WTC11 (cell line): ENCODE measurements around the gene IL13RA2.

Experiments
- CTCF ChIP-seq: fragments of 200-600 bp; IDR thresholded peaks from 2 replicates; pipeline ENCODE4 v1.8.0; 2022; ENCODE audit warnings: antibody characterized with exemption
- IRF2 ChIP-seq: sonication (generic); formaldehyde crosslinking; IDR thresholded peaks from 2 replicates; pipeline ENCODE4 v1.8.0; 2022; ENCODE audit warnings: low read depth, missing genetic modification reagents, borderline replicate concordance
- JUN ChIP-seq: sonication (generic); formaldehyde crosslinking; IDR thresholded peaks from 2 replicates; pipeline ENCODE4 v1.8.0; 2023; ENCODE audit warnings: mild to moderate bottlenecking, missing genetic modification reagents
- ZNF263 ChIP-seq: sonication (generic); formaldehyde crosslinking; IDR thresholded peaks from 2 replicates; pipeline ENCODE4 v1.8.1; 2022; ENCODE audit warnings: low read depth, mild to moderate bottlenecking, moderate library complexity, missing genetic modification reagents
- TF ChIP-seq, protein P1 (sequence below): sonication (generic); formaldehyde crosslinking; conservative IDR thresholded peaks from 2 replicates; pipeline ENCODE4 v1.8.1; 2022; ENCODE audit warnings: mild to moderate bottlenecking, missing genetic modification reagents
- TF ChIP-seq, protein P2 (sequence below): sonication (generic); formaldehyde crosslinking; IDR thresholded peaks from 2 replicates; pipeline ENCODE4 v1.8.0; 2022; ENCODE audit warnings: mild to moderate bottlenecking, missing genetic modification reagents

DNA sequence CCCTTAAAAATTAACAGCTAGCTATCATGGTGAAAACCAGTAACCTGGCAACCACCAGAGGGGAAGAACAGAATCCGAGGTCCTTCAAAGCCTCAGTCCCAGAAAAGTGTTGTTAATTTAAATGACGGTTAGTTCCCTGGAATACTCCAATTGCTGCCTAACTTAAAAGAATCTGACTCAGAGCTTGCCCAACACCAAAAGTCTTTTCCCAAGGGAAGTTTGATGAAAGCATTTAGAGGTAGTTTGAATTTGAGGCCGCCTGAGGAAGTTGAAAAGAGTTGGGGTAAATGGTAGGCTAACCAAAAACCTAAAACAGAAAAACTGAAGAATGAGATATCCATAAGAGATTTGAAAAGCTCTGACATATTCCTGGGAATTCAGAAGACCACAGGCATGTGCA lies 46.6 kb downstream of the IL13RA2 start:
- TF ChIP-seq CTCF: no peak
- no peak for TF ChIP-seq IRF2
- TF ChIP-seq, protein P1, sequence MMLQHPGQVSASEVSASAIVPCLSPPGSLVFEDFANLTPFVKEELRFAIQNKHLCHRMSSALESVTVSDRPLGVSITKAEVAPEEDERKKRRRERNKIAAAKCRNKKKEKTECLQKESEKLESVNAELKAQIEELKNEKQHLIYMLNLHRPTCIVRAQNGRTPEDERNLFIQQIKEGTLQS (CRISPR knock-in tag): no peak
- TF ChIP-seq, protein P2, sequence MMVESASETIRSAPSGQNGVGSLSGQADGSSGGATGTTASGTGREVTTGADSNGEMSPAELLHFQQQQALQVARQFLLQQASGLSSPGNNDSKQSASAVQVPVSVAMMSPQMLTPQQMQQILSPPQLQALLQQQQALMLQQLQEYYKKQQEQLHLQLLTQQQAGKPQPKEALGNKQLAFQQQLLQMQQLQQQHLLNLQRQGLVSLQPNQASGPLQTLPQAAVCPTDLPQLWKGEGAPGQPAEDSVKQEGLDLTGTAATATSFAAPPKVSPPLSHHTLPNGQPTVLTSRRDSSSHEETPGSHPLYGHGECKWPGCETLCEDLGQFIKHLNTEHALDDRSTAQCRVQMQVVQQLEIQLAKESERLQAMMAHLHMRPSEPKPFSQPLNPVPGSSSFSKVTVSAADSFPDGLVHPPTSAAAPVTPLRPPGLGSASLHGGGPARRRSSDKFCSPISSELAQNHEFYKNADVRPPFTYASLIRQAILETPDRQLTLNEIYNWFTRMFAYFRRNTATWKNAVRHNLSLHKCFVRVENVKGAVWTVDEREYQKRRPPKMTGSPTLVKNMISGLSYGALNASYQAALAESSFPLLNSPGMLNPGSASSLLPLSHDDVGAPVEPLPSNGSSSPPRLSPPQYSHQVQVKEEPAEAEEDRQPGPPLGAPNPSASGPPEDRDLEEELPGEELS (CRISPR knock-in tag): no peak
- no peak for TF ChIP-seq ZNF263 (CRISPR knock-in tag)
- no peak for TF ChIP-seq JUN (CRISPR knock-in tag)
